ENCODE data around the gene IQCC.

GRCh38 chr1:32182060-32182459 is 23.4 kb upstream of the IQCC start:
- TF ChIP-seq CTCF (optimal IDR thresholded peaks at IDR 0.05 in 1 of 3, IDR thresholded peaks at IDR 0.05 in 1 of 3, conservative IDR thresholded peaks at IDR 0.05 in 1 of 3; ENCODE audit: extremely low read depth in 1 of 3, insufficient read depth in 2 of 3, low read length in 3 of 3), result no peak
- TF ChIP-seq EZH2 (IDR thresholded peaks at IDR 0.05; ENCODE audit: low read length), result no peak

Measured in keratinocyte (primary cell).